SW 1271 (cell line): Measurements from ENCODE around the gene GPR15LG.
"Not testable (repeated sequence)": the region's sequence is repeated elsewhere in the genome, so short reads cannot be mapped to it uniquely, and the experiment has no call there.

Experiments used
- DNase-seq, 2 experiments: peaks; one replicate each; lab custom pipeline; 2025; lab: John Stamatoyannopoulos, UW

The GPR15LG gene

DNA sequence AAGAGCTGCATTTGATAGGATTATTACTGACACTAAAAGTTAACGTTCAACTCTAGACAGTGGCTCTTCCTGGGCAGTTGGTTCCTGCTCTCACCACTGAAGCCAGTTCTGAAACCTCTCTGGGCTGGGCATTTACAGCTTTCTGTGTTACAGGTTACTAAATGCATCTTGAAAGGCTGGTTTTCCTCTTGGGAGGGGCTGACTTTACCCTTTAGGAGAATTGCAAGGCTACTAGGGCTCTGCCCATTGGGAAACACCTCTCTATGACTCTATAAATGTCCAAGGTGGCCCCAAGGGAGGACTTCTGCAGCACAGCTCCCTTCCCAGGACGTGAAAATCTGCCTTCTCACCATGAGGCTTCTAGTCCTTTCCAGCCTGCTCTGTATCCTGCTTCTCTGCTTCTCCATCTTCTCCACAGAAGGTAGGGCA is at the start of gene GPR15LG:
GPR15LG (plus strand) TSS at position 301 of the 429 bp plus-strand sequence; CDS start at position 352, 51 bp downstream.
- DNase-seq = no peak

- DNase-seq = not testable (repeated sequence)
Observed at GRCh38 chr10:84125910-84126784, 47.5 kb upstream of the GPR15LG start.

- DNase-seq = no peak
Observed at GRCh38 chr10:84126785-84127167, 46.8 kb upstream of the GPR15LG start.

GRCh38 chr10:84135836-84136235 is 37.8 kb upstream of the GPR15LG start:
- DNase-seq = no peak

DNA sequence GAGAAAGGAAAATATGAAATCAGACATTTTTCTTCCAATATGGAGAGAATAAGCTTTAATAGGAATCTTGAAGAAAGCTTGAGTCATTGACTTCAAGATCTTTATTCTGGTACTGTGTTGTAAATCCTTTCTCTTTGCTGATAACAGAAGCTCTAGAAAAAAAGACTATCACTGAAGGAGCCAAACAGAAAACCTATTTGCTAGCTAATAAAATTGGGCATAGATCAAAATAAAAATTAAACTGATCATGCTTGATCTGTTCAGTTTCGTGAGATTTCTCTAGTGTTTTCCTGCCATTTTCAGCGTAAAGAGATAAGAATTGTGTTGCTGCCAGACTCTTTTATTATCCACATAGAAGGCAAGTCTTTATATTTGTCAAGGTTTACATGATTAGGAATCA is 35.8 kb upstream of the GPR15LG start:
- DNase-seq = no peak

DNA sequence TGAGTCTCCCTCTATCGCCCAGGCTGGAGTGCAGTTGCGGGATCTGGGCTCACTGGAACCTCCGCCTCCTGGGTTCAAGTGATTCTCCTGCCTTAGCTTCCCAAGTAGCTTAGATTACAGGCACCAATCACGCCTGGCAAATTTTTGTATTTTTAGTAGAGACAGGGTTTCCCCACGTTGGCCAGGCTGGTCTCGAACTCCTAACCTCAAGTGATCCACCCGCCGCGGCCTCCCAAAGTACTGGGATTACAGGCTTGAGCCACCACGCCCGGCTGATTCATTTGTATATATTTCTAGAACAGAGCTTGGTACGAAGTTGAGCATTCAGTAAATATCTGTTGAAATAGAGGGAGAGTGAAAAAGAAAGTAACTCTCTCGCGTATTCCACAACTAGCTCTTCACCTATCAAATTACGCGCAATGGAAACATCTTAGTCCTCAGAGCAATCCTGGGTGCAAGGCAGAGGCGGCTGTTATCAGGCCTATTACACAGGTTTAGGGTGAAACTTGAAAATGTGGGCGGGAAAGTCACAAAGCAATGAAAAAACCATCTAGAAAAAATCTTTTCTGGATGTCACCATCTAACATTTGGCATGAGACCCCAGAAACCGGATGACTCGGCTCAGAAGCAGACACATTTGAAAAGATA is 35.0 kb upstream of the GPR15LG start:
- DNase-seq = peak in 1 of 2 experiments; percentile 57

- peak; percentile 85 to 91 for DNase-seq
Observed at GRCh38 chr10:84139126-84140035, 34.2 kb upstream of the GPR15LG start, which contains the start of gene GHITM. GHITM (plus strand) TSS chr10:84139509; CDS start chr10:84141501, 1,992 bp downstream.

DNA sequence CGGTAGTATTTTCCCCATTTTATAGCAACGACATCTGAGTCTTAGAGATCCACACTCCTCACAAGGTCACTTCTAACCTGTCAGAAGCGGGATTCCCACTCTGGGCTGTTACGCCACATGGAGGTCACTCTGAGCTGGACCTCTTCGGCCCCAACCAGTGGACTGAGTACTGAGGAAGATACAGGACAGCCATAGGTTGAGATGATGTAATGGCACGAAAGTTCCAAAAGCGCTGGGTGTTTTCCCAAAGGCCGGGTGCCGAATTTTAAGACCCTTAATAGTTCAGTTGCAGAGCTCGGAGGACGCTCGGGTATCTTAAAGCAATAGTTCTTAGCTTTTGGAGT is 33.6 kb upstream of the GPR15LG start:
- no peak for DNase-seq

- no peak for DNase-seq
Observed at GRCh38 chr10:84147347-84147746, 26.3 kb upstream of the GPR15LG start.

GRCh38 chr10:84148006-84148597 is 25.5 kb upstream of the GPR15LG start:
- peak in 1 of 2 experiments; percentile 18 for DNase-seq

DNA sequence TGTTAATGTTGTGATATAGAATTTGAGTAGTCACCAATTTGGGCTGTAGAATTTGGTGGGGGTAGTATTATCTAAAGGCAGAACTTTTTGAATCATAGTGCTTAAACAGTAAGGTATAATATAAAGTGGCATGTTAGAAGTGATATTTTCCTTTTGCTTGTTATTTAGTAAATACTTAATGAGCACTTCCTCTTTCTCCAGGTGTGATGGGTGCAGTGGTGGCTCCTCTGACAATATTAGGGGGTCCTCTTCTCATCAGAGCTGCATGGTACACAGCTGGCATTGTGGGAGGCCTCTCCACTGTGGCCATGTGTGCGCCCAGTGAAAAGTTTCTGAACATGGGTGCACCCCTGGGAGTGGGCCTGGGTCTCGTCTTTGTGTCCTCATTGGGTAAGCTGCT is 23.7 kb upstream of the GPR15LG start:
- no peak for DNase-seq

DNA sequence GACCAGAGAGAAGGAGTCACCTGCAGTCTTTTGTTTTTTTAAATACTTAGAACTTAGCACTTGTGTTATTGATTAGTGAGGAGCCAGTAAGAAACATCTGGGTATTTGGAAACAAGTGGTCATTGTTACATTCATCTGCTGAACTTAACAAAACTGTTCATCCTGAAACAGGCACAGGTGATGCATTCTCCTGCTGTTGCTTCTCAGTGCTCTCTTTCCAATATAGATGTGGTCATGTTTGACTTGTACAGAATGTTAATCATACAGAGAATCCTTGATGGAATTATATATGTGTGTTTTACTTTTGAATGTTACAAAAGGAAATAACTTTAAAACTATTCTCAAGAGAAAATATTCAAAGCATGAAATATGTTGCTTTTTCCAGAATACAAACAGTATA is 20.8 kb upstream of the GPR15LG start:
- no peak for DNase-seq

- DNase-seq = no peak
Observed at GRCh38 chr10:84155521-84155920, 18.1 kb upstream of the GPR15LG start.

DNA sequence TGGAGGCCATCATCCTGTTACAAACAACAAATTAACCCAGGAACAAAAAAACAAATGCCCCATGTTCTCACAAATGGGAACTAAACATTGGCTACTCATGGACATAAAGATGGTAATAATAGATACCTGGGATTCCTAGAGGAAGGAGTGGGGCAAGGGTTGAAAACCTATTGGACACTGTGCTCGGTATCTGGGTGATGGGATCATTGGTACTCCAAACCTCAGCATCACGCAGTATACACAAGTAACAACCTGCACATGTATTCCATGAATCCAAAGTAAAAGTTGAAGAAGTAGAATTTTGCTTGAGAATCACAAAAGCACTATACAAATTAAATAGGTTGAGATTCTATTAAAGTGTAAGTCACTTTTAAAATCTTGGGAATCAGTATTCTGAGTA is 17.6 kb upstream of the GPR15LG start:
- no peak for DNase-seq

DNA sequence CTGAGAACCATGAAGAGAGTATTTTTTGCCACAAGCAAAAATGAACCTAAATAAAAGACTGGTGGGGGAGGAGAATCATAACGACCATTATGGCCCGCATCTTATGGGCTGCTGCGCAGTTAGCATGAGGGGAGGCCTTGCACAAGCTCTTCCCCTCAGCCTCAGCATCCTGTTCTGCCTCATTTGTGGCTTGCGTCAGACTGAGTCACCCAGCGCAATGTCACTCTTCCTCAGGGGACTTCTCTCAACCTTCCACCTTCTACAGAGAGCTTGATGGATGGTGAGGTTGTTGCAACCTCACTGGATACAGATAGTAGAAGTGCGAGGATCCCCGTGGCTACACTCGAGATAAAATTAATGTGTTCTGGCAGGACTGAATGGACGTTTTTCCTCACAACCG is 16.8 kb upstream of the GPR15LG start:
- no peak for DNase-seq

DNA sequence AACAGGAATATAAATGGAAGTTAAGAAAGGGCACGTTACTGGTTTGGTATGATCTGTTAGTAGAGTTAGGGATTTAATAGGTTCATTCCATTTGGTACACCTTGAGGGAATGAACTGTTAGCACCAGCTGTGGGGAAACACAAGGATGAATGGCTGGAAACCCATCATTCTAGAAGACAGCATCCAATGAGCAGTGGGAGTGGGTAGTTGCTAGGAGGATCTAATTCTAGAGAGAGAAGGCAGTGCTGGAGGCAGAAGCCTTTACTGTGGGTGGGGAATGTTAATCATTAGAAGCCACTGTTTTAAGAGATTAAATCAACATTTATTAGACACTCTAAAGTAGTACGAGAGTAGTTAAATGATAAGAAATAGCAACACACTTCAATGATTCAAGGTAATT is 15.5 kb upstream of the GPR15LG start:
- DNase-seq = no peak

DNA sequence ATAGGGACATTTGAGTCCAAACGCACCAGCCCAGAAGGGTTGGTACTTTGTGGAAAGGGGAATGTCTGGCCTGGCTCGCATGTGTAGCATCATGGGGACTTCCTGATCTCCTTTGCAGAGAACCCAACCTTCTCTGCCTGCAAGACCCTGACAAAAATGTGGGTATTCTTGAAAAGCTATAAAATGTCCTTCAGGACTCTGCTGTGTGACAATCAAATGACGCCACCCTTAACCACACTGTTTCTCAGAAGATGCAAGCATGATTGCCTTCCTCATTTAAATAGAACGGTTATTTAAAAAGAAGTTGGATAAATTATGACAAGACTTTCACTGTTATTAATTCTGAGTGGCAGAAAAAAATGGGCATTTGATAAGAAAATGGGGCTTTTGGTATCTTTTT is 15.1 kb upstream of the GPR15LG start:
- no peak for DNase-seq

GRCh38 chr10:84159076-84159685 is 14.4 kb upstream of the GPR15LG start:
- no peak for DNase-seq

DNA sequence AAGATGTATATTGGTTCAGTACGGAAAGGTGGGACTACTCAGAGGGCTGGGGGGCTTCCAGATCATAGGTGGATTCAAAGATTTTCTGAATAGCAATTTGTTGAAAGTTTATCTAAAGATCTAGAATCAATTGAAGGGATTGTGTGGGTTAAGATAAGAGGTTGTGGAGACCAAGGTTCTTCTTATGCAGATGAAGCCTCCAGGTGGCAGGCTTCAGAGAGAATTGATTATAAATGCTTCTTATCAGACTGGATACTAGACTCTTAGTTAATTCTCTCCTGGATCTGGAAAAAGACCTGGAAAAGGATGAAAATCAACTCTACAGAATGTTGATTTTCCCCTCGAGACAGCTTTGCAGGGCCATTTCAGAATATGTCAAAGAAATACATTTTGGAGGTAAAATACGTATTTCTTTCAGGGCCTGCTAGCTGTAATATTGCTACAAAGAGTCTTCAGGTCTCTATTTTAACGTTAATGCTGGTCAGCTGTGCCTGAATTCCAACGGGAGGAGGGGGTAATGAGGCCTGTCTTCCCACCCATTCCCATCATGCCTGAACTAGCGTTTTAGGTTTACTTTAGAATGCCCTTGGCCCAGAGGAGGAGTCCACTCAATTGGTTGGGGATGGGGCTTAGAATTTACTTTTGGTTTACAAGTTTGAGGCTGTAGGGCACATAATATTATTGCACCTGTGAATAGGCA is 12.8 kb upstream of the GPR15LG start:
- DNase-seq = no peak

- DNase-seq = no peak
Observed at GRCh38 chr10:84163996-84164395, 9.6 kb upstream of the GPR15LG start.

GRCh38 chr10:84164442-84164841 is 9.2 kb upstream of the GPR15LG start:
- no peak for DNase-seq
